GM11168 (cell line): Measurements from ENCODE around the gene WWC2.

ENCODE experiments used
- in situ Hi-C: fragments of 300-500 bp; cut with MboI; formaldehyde crosslinking; loops from one replicate; pipeline ENCODE4 v1.12.0; 2022; ENCODE audit warnings: low sequenced_read_pairs; ENCODE audit not compliant: unreplicated experiment

WWC2 gene

GRCh38 chr4:183284258-183284785, 185.3 kb downstream of the WWC2 start:
- in situ Hi-C loops, result no loop called here

- in situ Hi-C loops, result no loop called here
Observed at GRCh38 chr4:183284965-183285364, 185.9 kb downstream of the WWC2 start.

- in situ Hi-C loops, result no loop called here
Observed at GRCh38 chr4:183285886-183286285, 186.8 kb downstream of the WWC2 start.

- in situ Hi-C loops, result no loop called here
Observed at GRCh38 chr4:183286590-183287308, 187.7 kb downstream of the WWC2 start.

- in situ Hi-C loops, result no loop called here
Observed at GRCh38 chr4:183287309-183287659, 188.2 kb downstream of the WWC2 start.

GRCh38 chr4:183287677-183288076, 188.6 kb downstream of the WWC2 start:
- in situ Hi-C loops, result no loop called here

- in situ Hi-C loops, result no loop called here
Observed at GRCh38 chr4:183288955-183289354, 189.9 kb downstream of the WWC2 start.

- in situ Hi-C loops, result no loop called here
Observed at GRCh38 chr4:183289688-183290087, 190.6 kb downstream of the WWC2 start.

GRCh38 chr4:183291070-183291469, 192.0 kb downstream of the WWC2 start:
- in situ Hi-C loops, result no loop called here

GRCh38 chr4:183295711-183296110, 196.7 kb downstream of the WWC2 start:
- in situ Hi-C loops, result no loop called here

GRCh38 chr4:183297675-183298074, 198.6 kb downstream of the WWC2 start:
- in situ Hi-C loops, result no loop called here

GRCh38 chr4:183299464-183299863, 200.4 kb downstream of the WWC2 start:
- in situ Hi-C loops, result no loop called here

- in situ Hi-C loops, result no loop called here
Observed at GRCh38 chr4:183300070-183300469, 201.0 kb downstream of the WWC2 start.

GRCh38 chr4:183300655-183301054, 201.6 kb downstream of the WWC2 start:
- in situ Hi-C loops, result no loop called here

GRCh38 chr4:183303301-183303700, 204.2 kb downstream of the WWC2 start:
- in situ Hi-C loops, result no loop called here

- in situ Hi-C loops, result no loop called here
Observed at GRCh38 chr4:183304067-183304466, 205.0 kb downstream of the WWC2 start.

- in situ Hi-C loops, result no loop called here
Observed at GRCh38 chr4:183304538-183304937, 205.5 kb downstream of the WWC2 start.

- in situ Hi-C loops, result no loop called here
Observed at GRCh38 chr4:183306811-183307210, 207.8 kb downstream of the WWC2 start.

- in situ Hi-C loops, result no loop called here
Observed at GRCh38 chr4:183312841-183313240, 213.8 kb downstream of the WWC2 start.

GRCh38 chr4:183314336-183314735, 215.3 kb downstream of the WWC2 start:
- in situ Hi-C loops, result no loop called here

GRCh38 chr4:183314806-183315205, 215.7 kb downstream of the WWC2 start:
- in situ Hi-C loops, result no loop called here

GRCh38 chr4:183318656-183319055, 219.6 kb downstream of the WWC2 start:
- in situ Hi-C loops, result no loop called here
